Measurements from ENCODE around the gene MEIS1.

MEIS1 gene

GRCh38 chr2:66426244-66427111 is 8.4 kb upstream of the MEIS1 start:
- H3K27me3 Mint-ChIP-seq, result peaks cover 53% of the 10 kb centered on the region
- no peaks in the 10 kb centered on the region for H3K4me1 Mint-ChIP-seq
- no peak overlapping the region for H3K27ac Mint-ChIP-seq
- no peaks in the 10 kb centered on the region for H3K9me3 Mint-ChIP-seq
- DNase-seq, result no peak
- no peak overlapping the region for H3K4me3 Mint-ChIP-seq
- CTCF ChIA-PET, result no interaction called here
- no peaks in the 10 kb centered on the region for H3K36me3 Mint-ChIP-seq

- H3K36me3 Mint-ChIP-seq, result no peaks in the 10 kb centered on the region
- no peaks in the 10 kb centered on the region for H3K4me1 Mint-ChIP-seq
- CTCF ChIA-PET, result no interaction called here
- H3K27ac Mint-ChIP-seq, result no peak overlapping the region
- no peak overlapping the region for H3K4me3 Mint-ChIP-seq
- peaks cover 58% of the 10 kb centered on the region for H3K27me3 Mint-ChIP-seq
- no peak for DNase-seq
- no peaks in the 10 kb centered on the region for H3K9me3 Mint-ChIP-seq
Observed at GRCh38 chr2:66427300-66427699, 7.6 kb upstream of the MEIS1 start.

- Mint-ChIP-seq H3K4me1 (peaks cover 12% of the 10 kb centered on the region), H3K36me3 (no peaks in the 10 kb centered on the region), H3K9me3 (no peaks in the 10 kb centered on the region), H3K4me3 (no peak overlapping the region), H3K27ac (no peak overlapping the region), H3K27me3 (peaks cover 76% of the 10 kb centered on the region)
- no peak for DNase-seq
- CTCF ChIA-PET, result interaction anchor here (0.8 to 1.3 kb wide), 2 partner anchors 10 to 11 kb away, joined by 3 read pairs; no protein-coding TSS in a partner anchor
Observed at GRCh38 chr2:66428986-66429612, 5.8 kb upstream of the MEIS1 start.

- Mint-ChIP-seq H3K27me3 (peaks cover 80% of the 10 kb centered on the region), H3K36me3 (peaks cover 1% of the 10 kb centered on the region), H3K9me3 (no peaks in the 10 kb centered on the region), H3K27ac (no peak overlapping the region), H3K4me1 (peaks cover 19% of the 10 kb centered on the region), H3K4me3 (no peak overlapping the region)
- DNase-seq, result no peak
- CTCF ChIA-PET, result interaction anchor here (1.4 kb wide), 1 partner anchor 117 kb away, joined by 3 read pairs; no protein-coding TSS in a partner anchor
Observed at GRCh38 chr2:66429693-66430504, 5.0 kb upstream of the MEIS1 start.

GRCh38 chr2:66430505-66431273 is 4.2 kb upstream of the MEIS1 start:
- no peak overlapping the region for H3K4me3 Mint-ChIP-seq
- DNase-seq, result no peak
- H3K9me3 Mint-ChIP-seq, result no peaks in the 10 kb centered on the region
- CTCF ChIA-PET, result interaction anchor here (1.4 kb wide), 1 partner anchor 117 kb away, joined by 3 read pairs; no protein-coding TSS in a partner anchor
- peaks cover 5% of the 10 kb centered on the region for H3K36me3 Mint-ChIP-seq
- no peak overlapping the region for H3K27ac Mint-ChIP-seq
- H3K27me3 Mint-ChIP-seq, result peaks cover 80% of the 10 kb centered on the region
- peaks cover 25% of the 10 kb centered on the region for H3K4me1 Mint-ChIP-seq

- H3K36me3 Mint-ChIP-seq, result peaks cover 5% of the 10 kb centered on the region
- CTCF ChIA-PET, result interaction anchor here (1.4 kb wide), 1 partner anchor 116 kb away, joined by 3 read pairs; no protein-coding TSS in a partner anchor
- DNase-seq, result no peak
- H3K4me3 Mint-ChIP-seq, result no peak overlapping the region
- H3K9me3 Mint-ChIP-seq, result no peaks in the 10 kb centered on the region
- H3K27ac Mint-ChIP-seq, result no peak overlapping the region
- H3K27me3 Mint-ChIP-seq, result peaks cover 76% of the 10 kb centered on the region
- peaks cover 25% of the 10 kb centered on the region for H3K4me1 Mint-ChIP-seq
Observed at GRCh38 chr2:66431274-66431642, 3.7 kb upstream of the MEIS1 start.

GRCh38 chr2:66431846-66432587 is 2.9 kb upstream of the MEIS1 start:
- peak overlapping the region; percentile 19 for H3K27ac Mint-ChIP-seq
- CTCF ChIA-PET, result no interaction called here
- peaks cover 5% of the 10 kb centered on the region for H3K36me3 Mint-ChIP-seq
- H3K4me1 Mint-ChIP-seq, result peaks cover 25% of the 10 kb centered on the region
- no peak overlapping the region for H3K4me3 Mint-ChIP-seq
- no peak for DNase-seq
- peaks cover 76% of the 10 kb centered on the region for H3K27me3 Mint-ChIP-seq
- no peaks in the 10 kb centered on the region for H3K9me3 Mint-ChIP-seq

GRCh38 chr2:66432801-66433694 is 1.9 kb upstream of the MEIS1 start:
- Mint-ChIP-seq H3K27me3 (peaks cover 81% of the 10 kb centered on the region), H3K27ac (no peak overlapping the region), H3K4me3 (peak overlapping the region; percentile 74), H3K36me3 (peaks cover 5% of the 10 kb centered on the region), H3K9me3 (no peaks in the 10 kb centered on the region), H3K4me1 (peaks cover 25% of the 10 kb centered on the region)
- DNase-seq, result peak; percentile 31
- CTCF ChIA-PET, result no interaction called here

GRCh38 chr2:66433695-66433944 is 1.3 kb upstream of the MEIS1 start:
- Mint-ChIP-seq H3K9me3 (no peaks in the 10 kb centered on the region), H3K4me3 (peak overlapping the region; percentile 74), H3K27ac (no peak overlapping the region), H3K27me3 (peaks cover 86% of the 10 kb centered on the region), H3K4me1 (peaks cover 25% of the 10 kb centered on the region), H3K36me3 (peaks cover 5% of the 10 kb centered on the region)
- CTCF ChIA-PET, result no interaction called here
- DNase-seq, result no peak

- DNase-seq, result peak; percentile 44
- H3K9me3 Mint-ChIP-seq, result no peaks in the 10 kb centered on the region
- CTCF ChIA-PET, result no interaction called here
- H3K27me3 Mint-ChIP-seq, result peaks cover 87% of the 10 kb centered on the region
- H3K4me1 Mint-ChIP-seq, result peaks cover 25% of the 10 kb centered on the region
- H3K4me3 Mint-ChIP-seq, result peak overlapping the region; percentile 74
- peaks cover 5% of the 10 kb centered on the region for H3K36me3 Mint-ChIP-seq
- peak overlapping the region; percentile 24 for H3K27ac Mint-ChIP-seq
Observed at GRCh38 chr2:66433945-66434678, 813 bp upstream of the MEIS1 start.

GRCh38 chr2:66435549-66435875 is 587 bp downstream of the MEIS1 start:
- CTCF ChIA-PET, result no interaction called here
- Mint-ChIP-seq H3K27ac (no peak overlapping the region), H3K9me3 (no peaks in the 10 kb centered on the region), H3K4me3 (peak overlapping the region; percentile 60), H3K36me3 (peaks cover 5% of the 10 kb centered on the region), H3K4me1 (peaks cover 28% of the 10 kb centered on the region), H3K27me3 (peaks cover 94% of the 10 kb centered on the region)
- DNase-seq, result no peak

- no peak for DNase-seq
- peaks cover 94% of the 10 kb centered on the region for H3K27me3 Mint-ChIP-seq
- H3K36me3 Mint-ChIP-seq, result peaks cover 5% of the 10 kb centered on the region
- peaks cover 28% of the 10 kb centered on the region for H3K4me1 Mint-ChIP-seq
- CTCF ChIA-PET, result no interaction called here
- no peak overlapping the region for H3K27ac Mint-ChIP-seq
- H3K4me3 Mint-ChIP-seq, result no peak overlapping the region
- no peaks in the 10 kb centered on the region for H3K9me3 Mint-ChIP-seq
Observed at GRCh38 chr2:66435963-66436362, 1.0 kb downstream of the MEIS1 start.

All from activated naive CD4-positive, alpha-beta T cell treated with anti-CD3 and anti-CD28 coated beads, Interleukin-2, amount 10 ng/mL, durations not matched to agents 7 days and 5 days (primary cell).